HepG2 (cell line): Measurements from ENCODE around the gene MT1A. TPM values are rescaled to one million over a fixed set of nuclear protein-coding genes. Genes with fewer than 3 reads are reported as not detected.

ENCODE experiments used
- HES4 ChIP-seq: sonication (generic); formaldehyde crosslinking; IDR thresholded peaks from 2 replicates; pipeline ENCODE4 v1.9.0; 2021; ENCODE audit warnings: mild to moderate bottlenecking, missing genetic modification reagents, borderline replicate concordance
- HOXA3 ChIP-seq: sonication (generic); formaldehyde crosslinking; IDR thresholded peaks from 2 replicates; pipeline ENCODE4 v1.5.0; 2020; ENCODE audit warnings: missing genetic modification reagents
- JUNB ChIP-seq: sonication (generic); formaldehyde crosslinking; IDR thresholded peaks from 2 replicates; pipeline ENCODE4 v1.8.0; 2022; ENCODE audit warnings: missing genetic modification reagents, mild to moderate bottlenecking, borderline replicate concordance
- NFE2L2 ChIP-seq: fragments of 150-350 bp; IDR thresholded peaks from 2 replicates; pipeline ENCODE4 v1.6.1; 2014; ENCODE audit warnings: low read length
- NKX3-1 ChIP-seq: sonication (generic); formaldehyde crosslinking; IDR thresholded peaks from 2 replicates; pipeline ENCODE4 v1.5.0; 2020; ENCODE audit warnings: missing genetic modification reagents
- ZNF331 ChIP-seq: sonication (generic); formaldehyde crosslinking; IDR thresholded peaks from 2 replicates; pipeline ENCODE4 v1.4.0; 2020; ENCODE audit warnings: missing genetic modification reagents
- ZNF724P ChIP-seq: sonication (generic); formaldehyde crosslinking; IDR thresholded peaks from 2 replicates; pipeline ENCODE4 v1.8.0; 2022; ENCODE audit warnings: missing genetic modification reagents, borderline replicate concordance
- ZNF747 ChIP-seq: sonication (generic); formaldehyde crosslinking; IDR thresholded peaks from 2 replicates; pipeline ENCODE4 v1.8.1; 2023; ENCODE audit warnings: missing genetic modification reagents, mild to moderate bottlenecking, borderline replicate concordance
- polyA plus RNA-seq, 8 experiments: library from polyadenylated mRNA; depleted of rRNA in 3 of 8; stranded (reverse) in 7 of 8; unstranded in 1 of 8; fragments of >200 nt; fragmentation: Illumina TruSeq in 4 of 8; extraction: Trizol in 4 of 8; gene quantifications; 2 replicates each; pipeline versions ENCODE4 v1.2.1 to v1.2.3, GENCODE V29; 2011 to 2016; ENCODE audit warnings: low read depth in 4 of 8, missing spikeins in 1 of 8, mixed read lengths in 1 of 8; ENCODE audit not compliant: insufficient read depth in 1 of 8
- total RNA-seq, 5 experiments: library from RNA; depleted of rRNA; stranded (reverse); fragments of >200 nt; fragmentation: Illumina TruSeq; extraction: Trizol; gene quantifications; 2 replicates each; pipeline ENCODE4 v1.2.3, GENCODE V29; 2016; ENCODE audit warnings: low read depth in 1 of 5
- TF ChIP-seq, protein P1 (sequence below): sonication (generic); formaldehyde crosslinking; IDR thresholded peaks from 2 replicates; pipeline ENCODE4 v1.4.0; 2020; ENCODE audit warnings: missing genetic modification reagents, borderline replicate concordance
- TF ChIP-seq, protein P2 (sequence below): sonication (generic); formaldehyde crosslinking; IDR thresholded peaks from 2 replicates; pipeline ENCODE4 v1.4.0; 2020; ENCODE audit warnings: missing genetic modification reagents
- TF ChIP-seq, protein P3 (sequence below): sonication (generic); formaldehyde crosslinking; IDR thresholded peaks from 2 replicates; pipeline ENCODE4 v1.4.0; 2020; ENCODE audit warnings: missing genetic modification reagents
- TF ChIP-seq, protein P4 (sequence below): sonication (generic); formaldehyde crosslinking; IDR thresholded peaks from 2 replicates; pipeline ENCODE4; 2020; ENCODE audit warnings: missing genetic modification reagents, mild to moderate bottlenecking, borderline replicate concordance
- TF ChIP-seq, protein P5 (sequence below): sonication (generic); formaldehyde crosslinking; IDR thresholded peaks from 2 replicates; pipeline ENCODE4 v1.8.0; 2022; ENCODE audit warnings: missing genetic modification reagents, mild to moderate bottlenecking, borderline replicate concordance
- TF ChIP-seq, protein P6 (sequence below): sonication (generic); formaldehyde crosslinking; IDR thresholded peaks from 2 replicates; pipeline ENCODE4 v1.8.1; 2023; ENCODE audit warnings: mild to moderate bottlenecking, inconsistent platforms, moderate library complexity, missing genetic modification reagents, borderline replicate concordance

MT1A gene
- total and polyA plus RNA-seq, 2 of the 13 experiments (the other 11 are each of a cell fraction or from before 2014, with no cell fraction given), result 8.3 to 10.4 TPM

DNA sequence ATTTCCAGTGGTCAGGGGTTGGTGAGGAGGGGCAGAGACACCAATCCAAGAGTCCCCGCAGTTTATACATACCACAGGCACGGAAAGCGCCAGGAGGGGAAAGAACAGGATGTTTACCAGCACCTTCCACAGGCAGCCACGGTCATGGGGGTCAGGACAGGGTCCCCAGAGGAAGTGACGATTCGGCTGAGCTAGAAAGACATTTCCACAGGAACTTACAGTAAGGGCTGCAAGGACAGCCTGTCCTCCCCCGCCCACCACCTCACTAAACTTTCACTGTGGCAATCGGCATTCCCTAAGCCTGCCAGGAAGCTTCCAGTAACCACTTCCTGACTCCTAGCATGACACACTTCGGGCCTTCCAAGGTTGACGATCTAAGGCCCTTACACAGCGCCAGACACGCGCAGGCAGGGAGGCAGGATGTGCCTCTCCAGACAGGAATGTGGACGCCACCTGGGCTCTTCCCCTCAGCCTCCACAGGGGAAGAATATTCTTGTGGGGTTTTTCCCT, 31.3 kb upstream of the MT1A start (continued):
- TF ChIP-seq, protein P1, sequence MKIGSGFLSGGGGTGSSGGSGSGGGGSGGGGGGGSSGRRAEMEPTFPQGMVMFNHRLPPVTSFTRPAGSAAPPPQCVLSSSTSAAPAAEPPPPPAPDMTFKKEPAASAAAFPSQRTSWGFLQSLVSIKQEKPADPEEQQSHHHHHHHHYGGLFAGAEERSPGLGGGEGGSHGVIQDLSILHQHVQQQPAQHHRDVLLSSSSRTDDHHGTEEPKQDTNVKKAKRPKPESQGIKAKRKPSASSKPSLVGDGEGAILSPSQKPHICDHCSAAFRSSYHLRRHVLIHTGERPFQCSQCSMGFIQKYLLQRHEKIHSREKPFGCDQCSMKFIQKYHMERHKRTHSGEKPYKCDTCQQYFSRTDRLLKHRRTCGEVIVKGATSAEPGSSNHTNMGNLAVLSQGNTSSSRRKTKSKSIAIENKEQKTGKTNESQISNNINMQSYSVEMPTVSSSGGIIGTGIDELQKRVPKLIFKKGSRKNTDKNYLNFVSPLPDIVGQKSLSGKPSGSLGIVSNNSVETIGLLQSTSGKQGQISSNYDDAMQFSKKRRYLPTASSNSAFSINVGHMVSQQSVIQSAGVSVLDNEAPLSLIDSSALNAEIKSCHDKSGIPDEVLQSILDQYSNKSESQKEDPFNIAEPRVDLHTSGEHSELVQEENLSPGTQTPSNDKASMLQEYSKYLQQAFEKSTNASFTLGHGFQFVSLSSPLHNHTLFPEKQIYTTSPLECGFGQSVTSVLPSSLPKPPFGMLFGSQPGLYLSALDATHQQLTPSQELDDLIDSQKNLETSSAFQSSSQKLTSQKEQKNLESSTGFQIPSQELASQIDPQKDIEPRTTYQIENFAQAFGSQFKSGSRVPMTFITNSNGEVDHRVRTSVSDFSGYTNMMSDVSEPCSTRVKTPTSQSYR (CRISPR knock-in tag), result peak; percentile 51; the same call in 1 of the 2 replicates
- TF ChIP-seq, protein P2, sequence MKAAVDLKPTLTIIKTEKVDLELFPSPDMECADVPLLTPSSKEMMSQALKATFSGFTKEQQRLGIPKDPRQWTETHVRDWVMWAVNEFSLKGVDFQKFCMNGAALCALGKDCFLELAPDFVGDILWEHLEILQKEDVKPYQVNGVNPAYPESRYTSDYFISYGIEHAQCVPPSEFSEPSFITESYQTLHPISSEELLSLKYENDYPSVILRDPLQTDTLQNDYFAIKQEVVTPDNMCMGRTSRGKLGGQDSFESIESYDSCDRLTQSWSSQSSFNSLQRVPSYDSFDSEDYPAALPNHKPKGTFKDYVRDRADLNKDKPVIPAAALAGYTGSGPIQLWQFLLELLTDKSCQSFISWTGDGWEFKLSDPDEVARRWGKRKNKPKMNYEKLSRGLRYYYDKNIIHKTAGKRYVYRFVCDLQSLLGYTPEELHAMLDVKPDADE, result no peak; the same call in 1 of the 2 replicates
- TF ChIP-seq, protein P3, sequence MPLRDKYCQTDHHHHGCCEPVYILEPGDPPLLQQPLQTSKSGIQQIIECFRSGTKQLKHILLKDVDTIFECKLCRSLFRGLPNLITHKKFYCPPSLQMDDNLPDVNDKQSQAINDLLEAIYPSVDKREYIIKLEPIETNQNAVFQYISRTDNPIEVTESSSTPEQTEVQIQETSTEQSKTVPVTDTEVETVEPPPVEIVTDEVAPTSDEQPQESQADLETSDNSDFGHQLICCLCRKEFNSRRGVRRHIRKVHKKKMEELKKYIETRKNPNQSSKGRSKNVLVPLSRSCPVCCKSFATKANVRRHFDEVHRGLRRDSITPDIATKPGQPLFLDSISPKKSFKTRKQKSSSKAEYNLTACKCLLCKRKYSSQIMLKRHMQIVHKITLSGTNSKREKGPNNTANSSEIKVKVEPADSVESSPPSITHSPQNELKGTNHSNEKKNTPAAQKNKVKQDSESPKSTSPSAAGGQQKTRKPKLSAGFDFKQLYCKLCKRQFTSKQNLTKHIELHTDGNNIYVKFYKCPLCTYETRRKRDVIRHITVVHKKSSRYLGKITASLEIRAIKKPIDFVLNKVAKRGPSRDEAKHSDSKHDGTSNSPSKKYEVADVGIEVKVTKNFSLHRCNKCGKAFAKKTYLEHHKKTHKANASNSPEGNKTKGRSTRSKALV, result no peak
- TF ChIP-seq HES4, result 0 out of 2 replicates have a peak, but pooled peaks have one; percentile 59
- no peak for TF ChIP-seq JUNB
- TF ChIP-seq HOXA3, result peak; percentile 84; the same call in 1 of the 2 replicates
- no peak for TF ChIP-seq ZNF724P (CRISPR knock-in tag)
- TF ChIP-seq, protein P4, sequence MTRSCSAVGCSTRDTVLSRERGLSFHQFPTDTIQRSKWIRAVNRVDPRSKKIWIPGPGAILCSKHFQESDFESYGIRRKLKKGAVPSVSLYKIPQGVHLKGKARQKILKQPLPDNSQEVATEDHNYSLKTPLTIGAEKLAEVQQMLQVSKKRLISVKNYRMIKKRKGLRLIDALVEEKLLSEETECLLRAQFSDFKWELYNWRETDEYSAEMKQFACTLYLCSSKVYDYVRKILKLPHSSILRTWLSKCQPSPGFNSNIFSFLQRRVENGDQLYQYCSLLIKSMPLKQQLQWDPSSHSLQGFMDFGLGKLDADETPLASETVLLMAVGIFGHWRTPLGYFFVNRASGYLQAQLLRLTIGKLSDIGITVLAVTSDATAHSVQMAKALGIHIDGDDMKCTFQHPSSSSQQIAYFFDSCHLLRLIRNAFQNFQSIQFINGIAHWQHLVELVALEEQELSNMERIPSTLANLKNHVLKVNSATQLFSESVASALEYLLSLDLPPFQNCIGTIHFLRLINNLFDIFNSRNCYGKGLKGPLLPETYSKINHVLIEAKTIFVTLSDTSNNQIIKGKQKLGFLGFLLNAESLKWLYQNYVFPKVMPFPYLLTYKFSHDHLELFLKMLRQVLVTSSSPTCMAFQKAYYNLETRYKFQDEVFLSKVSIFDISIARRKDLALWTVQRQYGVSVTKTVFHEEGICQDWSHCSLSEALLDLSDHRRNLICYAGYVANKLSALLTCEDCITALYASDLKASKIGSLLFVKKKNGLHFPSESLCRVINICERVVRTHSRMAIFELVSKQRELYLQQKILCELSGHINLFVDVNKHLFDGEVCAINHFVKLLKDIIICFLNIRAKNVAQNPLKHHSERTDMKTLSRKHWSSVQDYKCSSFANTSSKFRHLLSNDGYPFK (CRISPR knock-in tag), result peak; percentile 86; the same call in 1 of the 2 replicates
- TF ChIP-seq, protein P5, sequence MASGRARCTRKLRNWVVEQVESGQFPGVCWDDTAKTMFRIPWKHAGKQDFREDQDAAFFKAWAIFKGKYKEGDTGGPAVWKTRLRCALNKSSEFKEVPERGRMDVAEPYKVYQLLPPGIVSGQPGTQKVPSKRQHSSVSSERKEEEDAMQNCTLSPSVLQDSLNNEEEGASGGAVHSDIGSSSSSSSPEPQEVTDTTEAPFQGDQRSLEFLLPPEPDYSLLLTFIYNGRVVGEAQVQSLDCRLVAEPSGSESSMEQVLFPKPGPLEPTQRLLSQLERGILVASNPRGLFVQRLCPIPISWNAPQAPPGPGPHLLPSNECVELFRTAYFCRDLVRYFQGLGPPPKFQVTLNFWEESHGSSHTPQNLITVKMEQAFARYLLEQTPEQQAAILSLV (CRISPR knock-in tag), result no peak
- TF ChIP-seq ZNF331 (CRISPR knock-in tag), result peak; percentile 51; the same call in 1 of the 2 replicates
- TF ChIP-seq ZNF747 (CRISPR knock-in tag), result no peak
- no peak for TF ChIP-seq NFE2L2
- TF ChIP-seq, protein P6, sequence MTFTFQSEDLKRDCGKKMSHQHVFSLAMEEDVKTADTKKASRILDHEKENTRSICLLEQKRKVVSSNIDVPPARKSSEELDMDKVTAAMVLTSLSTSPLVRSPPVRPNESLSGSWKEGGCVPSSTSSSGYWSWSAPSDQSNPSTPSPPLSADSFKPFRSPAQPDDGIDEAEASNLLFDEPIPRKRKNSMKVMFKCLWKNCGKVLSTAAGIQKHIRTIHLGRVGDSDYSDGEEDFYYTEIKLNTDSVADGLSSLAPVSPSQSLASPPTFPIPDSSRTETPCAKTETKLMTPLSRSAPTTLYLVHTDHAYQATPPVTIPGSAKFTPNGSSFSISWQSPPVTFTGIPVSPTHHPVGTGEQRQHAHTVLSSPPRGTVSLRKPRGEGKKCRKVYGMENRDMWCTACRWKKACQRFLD (CRISPR knock-in tag), result 0 out of 2 replicates have a peak, but pooled peaks have one; percentile 32
- no peak; the same call in 1 of the 2 replicates for TF ChIP-seq NKX3-1 (CRISPR knock-in tag)
